NOMO-1 (cell line): ENCODE measurements around the gene CHRD.
"Not testable (repeated sequence)": the region's sequence is repeated elsewhere in the genome, so short reads cannot be mapped to it uniquely, and the experiment has no call there.

Experiments used
- DNase-seq, 2 experiments: peaks; one replicate each; lab custom pipeline; 2025; ENCODE audit not compliant: unreplicated experiment in 2 of 2; lab: John Stamatoyannopoulos, UW

CHRD gene

DNA sequence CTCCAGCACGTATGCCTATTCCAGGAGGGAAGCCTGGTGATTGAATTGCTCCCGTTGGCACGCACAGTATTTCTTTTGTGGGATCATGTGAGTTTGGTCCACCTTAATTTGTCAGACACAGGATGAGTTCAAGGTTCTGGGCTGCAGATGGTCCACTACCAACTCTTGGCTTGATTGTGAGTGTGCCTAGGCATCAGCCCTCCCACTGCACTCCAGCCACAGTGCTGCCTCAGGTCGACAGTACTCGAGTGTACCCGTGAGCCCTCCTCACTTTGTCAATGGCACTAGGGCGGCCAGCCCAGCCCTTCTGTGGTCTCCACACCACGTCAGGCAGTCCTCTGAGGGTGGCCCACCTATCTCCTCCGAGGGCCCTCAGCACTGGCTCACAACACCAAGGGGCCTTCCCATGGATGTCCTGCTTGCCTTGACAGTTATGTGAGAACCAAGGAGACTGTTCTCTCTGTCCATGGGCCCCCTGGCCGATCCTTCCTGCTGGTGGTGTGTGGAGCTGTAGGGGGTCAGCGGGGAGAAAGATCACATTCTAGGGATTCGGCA lies 30.2 kb downstream of the CHRD start:
- DNase-seq: no peak

DNA sequence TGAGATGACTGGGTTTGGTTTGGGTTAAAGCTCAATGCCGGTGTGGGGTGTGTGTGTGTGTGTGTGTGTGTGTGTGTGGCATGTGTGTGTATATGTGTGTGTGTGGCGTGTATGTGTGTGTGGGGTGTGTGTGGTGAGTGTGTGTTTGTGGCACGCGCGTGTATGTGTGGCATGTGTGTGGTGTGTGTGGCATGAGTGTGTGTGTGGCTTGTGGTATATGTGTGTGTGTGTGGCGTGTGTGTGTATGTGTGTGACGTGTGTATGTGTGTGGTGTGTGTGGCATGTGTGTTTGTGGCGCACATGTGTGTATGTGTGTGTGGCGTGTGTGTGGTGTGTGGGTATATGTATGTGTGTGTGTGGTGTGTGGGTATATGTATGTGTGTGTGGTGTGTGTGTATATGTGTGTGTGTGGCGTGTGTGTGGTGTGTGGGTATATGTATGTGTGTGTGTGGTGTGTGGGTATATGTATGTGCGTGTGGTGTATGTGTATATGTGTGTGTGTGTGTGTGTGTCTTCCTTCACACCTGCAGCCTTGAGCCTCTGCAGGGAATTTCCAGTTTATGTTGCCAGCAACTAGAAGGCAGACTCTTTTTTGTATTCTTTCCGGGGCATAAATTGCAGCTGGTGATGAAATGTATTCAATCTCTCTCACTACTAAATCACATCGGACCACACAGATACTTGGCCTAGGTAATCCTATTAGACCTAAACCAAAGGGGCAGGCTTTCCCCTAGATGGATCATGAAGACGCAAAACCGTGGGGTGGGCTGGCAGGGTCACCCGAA lies 34.8 kb downstream of the CHRD start:
- DNase-seq: no peak

DNA sequence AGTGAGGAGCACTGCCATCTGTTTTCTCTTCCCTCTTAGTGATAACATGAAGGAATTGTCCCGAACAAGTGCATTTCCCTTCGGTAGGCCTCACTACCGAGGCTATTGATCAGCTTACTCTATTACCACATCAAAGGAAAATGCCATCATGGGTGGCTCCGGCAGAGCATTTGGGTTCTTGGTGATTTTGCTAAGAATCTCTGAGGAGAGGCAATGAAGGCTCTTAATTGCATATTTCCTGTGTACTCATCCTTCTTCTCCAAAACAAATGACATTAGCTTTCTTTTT lies 35.3 kb downstream of the CHRD start:
- no peak for DNase-seq

DNA sequence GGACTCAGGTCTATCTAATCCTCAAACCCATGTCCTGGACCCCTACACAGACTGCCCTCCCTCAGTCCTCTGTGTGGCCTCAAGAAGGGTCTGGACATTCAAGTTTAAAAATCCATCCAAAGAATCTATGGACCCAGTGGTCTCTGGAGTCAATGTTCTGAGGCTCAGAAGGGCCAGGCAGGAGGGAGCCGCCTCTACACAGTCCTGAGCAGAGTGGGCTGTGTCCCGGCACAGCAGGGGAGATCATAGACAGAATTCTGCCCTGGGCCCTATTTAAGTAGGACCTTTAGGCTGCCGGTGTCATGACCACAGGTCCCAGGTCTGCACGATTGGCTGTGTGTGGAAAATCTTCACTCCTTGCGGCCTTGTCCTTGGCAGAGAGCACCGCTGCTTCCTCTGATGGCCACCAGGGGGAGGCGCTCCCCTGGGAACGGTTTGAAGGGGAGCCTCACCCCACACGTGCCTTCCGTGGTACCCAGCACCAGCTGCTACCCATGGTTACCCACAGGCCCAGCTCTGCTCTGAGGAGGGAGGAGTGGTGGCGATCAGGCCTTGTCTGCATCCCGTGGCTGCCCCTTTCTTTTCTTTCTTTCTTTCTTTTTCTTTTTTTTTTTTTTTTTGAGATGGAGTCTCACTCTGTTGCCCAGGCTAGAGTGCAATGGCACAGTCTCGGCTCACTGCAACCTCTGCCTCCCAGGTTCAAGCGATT lies 37.9 kb downstream of the CHRD start:
- peak; percentile 55 to 68 for DNase-seq

DNA sequence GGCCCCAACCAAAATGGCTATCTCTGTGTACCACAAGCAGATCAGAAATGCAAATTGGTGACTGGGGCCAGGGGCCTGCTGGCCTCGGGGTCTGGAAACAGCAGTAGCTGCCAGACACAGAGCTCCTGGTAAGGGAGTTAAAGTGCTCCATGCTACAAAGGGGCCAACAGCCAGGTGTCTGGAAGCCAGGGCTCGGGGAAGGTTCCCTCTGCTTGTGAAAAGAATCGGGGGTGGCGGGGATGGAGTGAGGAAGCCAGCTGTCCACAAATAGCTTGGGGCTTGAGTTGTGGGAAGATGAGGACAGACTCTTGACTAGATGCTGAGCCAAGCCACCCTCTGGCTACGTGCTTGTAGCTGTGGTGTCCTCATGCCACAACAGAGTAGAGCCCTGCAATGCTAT lies 39.3 kb downstream of the CHRD start:
- DNase-seq: no peak

DNA sequence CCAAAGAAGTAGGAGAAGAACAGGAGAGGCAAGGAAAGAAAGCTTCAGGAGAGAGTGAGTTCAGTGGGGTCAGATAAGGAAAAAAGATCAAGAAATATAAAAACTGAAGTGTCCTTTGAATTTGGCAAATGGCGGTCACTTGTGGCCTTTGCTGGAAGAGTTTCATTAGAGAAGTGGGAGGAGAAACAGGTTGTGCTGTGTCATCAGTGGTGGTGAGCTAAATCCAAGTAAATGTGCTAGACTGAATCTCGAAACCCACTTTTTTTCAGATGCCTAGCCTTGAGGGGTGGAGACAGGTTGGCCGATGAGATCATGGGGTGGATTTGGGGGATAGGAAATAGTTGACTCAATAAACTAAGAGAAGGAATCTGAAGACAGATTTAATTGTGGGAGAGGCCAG lies 43.7 kb downstream of the CHRD start:
- DNase-seq: peak; percentile 55 to 78

DNA sequence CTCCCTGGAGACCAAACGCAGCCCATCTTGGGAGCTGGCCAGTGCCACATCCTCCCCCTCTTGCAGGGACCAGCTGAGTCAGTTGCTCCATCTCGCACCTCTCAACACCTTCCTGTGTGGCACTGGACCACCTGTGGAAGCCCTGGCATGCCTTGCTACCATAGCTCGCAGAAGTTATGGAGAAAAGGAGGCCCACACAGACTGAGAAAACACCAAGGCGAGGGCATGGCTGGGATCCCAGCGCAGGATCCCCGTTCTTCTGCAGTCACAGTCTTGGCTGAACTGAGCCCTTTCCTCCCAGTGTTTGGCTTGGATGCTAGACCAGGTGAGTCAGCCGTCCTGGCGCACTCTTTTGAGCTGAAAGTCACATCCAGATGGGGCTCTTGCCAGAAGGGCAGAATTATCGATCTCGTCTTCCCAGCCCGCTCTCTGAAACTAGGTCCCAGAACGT lies 46.9 kb downstream of the CHRD start:
- DNase-seq: no peak

DNA sequence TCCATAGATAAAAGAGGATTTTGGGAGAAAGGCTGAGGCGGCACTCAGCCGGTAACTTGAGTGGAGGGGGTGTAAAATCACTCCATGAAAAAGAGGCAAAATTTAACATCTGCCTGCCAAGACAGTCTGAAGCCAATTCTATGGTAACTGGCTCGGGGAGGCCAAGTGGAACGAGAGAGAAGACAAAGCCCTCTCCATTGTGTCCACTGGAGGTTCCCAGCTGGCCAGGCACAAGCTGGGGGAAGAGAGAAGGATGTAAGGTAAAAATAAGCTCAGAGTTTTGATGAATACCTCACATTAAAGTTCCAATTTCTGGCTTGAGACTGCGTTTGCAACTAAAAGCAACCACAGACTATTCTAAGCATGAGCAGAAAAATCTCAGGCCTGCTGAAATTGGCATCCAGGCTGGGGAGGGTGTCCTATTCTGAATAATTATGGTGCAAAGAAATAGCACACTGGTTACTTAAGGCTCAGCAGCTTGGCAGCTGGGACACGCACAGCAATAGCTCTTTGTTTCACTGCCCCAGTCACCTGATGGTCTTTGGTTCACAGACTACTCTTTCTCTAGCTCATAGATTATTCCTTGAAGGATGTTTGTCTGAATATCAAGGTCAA lies 48.8 kb downstream of the CHRD start:
- no peak for DNase-seq

DNA sequence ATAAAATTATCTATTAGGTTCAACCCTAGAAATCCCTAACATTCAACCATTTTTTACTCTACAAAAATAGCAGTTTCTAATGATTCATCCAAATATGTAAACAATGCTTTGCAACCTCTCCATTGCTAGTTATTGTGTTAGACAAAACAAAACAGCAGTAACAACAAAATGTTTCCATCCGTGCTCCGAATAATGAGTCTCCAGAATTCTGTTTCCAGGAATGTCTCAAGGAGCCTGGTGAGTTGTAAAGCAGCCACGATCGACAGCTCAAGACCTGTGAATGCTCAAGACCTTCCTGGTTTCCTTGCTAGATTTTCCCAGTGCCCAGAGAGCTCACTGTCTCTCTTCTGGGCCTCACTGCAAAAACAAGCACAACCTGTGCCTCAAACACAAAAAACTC lies 49.9 kb downstream of the CHRD start:
- DNase-seq: no peak

DNA sequence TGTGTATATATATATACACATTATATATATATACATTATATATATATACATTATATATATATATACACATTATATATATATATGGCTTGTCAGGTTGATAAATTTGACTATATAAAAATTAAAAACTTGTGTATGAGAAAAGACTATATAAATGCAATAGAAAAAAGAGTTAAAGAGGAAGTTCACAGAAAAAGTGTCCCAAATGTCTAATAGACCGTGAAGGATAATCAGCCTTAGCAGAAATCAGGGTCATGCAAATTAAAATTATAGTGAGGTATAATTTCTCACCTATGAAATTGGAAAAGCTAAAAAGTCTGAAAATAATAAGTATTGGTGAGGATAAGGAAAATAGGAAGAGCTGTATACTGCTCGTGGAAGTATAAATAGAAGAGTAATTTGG lies 51.1 kb downstream of the CHRD start:
- DNase-seq: no peak

DNA sequence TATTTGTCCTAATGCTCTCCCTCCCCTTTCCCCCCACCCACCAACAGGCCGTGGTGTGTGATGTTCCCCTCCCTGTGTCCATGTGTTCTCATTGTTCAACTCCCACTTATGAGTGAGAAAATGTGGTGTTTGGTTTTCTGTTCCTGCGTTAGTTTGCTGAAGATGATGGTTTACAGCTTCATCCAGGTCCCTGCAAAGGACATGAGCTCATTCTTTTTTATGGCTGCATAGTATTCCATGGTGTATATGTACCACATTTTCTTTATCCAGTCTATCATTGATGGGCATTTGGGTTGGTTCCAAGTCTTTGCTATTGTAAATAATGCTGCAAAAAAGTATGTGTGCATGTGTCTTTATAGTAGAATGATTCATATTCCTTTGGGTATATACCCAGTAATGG lies 53.3 kb downstream of the CHRD start:
- not testable (repeated sequence) for DNase-seq

DNA sequence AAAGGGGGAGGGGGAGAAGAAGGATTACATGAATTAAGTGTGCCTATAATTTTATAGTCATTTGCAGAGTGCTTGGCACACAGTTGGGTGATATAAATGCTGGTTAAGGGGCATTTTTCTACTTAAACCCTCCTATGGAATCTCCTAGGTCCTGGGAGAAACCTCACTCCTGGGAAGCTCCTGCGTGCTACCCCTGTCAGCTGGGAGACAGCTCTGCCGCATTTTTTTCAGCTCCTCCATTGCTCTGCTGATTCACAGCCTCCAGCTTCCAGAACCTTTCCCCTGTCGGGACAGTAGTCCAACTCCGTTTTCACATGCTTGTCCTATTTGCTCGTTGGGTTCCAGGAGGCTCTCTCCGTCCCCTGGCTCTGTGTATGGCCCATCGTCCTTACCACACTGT lies 59.2 kb downstream of the CHRD start:
- DNase-seq: no peak
